Measurements from ENCODE around the gene DNAH6. TPM values are rescaled to one million over a fixed set of nuclear protein-coding genes. Genes with fewer than 3 reads are reported as not detected.
A peak's percentile ranks its signal among the peaks of the same experiment; 100 is the strongest.

Gene DNAH6
- total RNA-seq, 6 experiments from 2014 or later: 0.66 to 2.3 (median 1.3) TPM

GRCh38 chr2:84731185-84731584 is 214.9 kb downstream of the DNAH6 start:
- no peak for ATAC-seq
- H3K4me1 ChIP-seq: peaks cover 0 to 4% (median 0%) of the 10 kb centered on the region in 4 donors
- intact Hi-C loops (cut with DNase I): no loop called here
- H3K27me3 ChIP-seq: no peaks in the 10 kb centered on the region
- H3K4me3 ChIP-seq: no peak overlapping the region
- no peak overlapping the region for H3K27ac ChIP-seq
- DNase-seq: no peak
- no peaks in the 10 kb centered on the region for H3K36me3 ChIP-seq
- WGBS (ENCODE audit: insufficient coverage, low coverage, low lambda C conversion rate, missing lambda C conversion rate): no CpG with 5 or more reads among the region's 3 CpGs
- TF ChIP-seq POLR2A (IDR thresholded peaks at IDR 0.05) (no peak), CTCF (IDR thresholded peaks at IDR 0.05) (no peak)
- H3K9me3 ChIP-seq: no peaks in the 10 kb centered on the region

- peak overlapping the region in 2 of 3 donors; percentile 32 to 41 for H3K4me3 ChIP-seq
- H3K9me3 ChIP-seq: no peaks in the 10 kb centered on the region
- 26% methylated on average over 6 of the region's 6 CpGs for WGBS (ENCODE audit: insufficient coverage, low coverage, low lambda C conversion rate, missing lambda C conversion rate)
- TF ChIP-seq POLR2A (IDR thresholded peaks at IDR 0.05): no peak
- TF ChIP-seq CTCF (IDR thresholded peaks at IDR 0.05): no peak
- H3K27me3 ChIP-seq: no peaks in the 10 kb centered on the region
- ATAC-seq (peak; percentile 68 to 84 (median 81)), DNase-seq (no peak)
- intact Hi-C loops (cut with DNase I): no loop called here
- no peaks in the 10 kb centered on the region for H3K36me3 ChIP-seq
- peaks cover 0 to 4% (median 0%) of the 10 kb centered on the region in 4 donors for H3K4me1 ChIP-seq
- H3K27ac ChIP-seq: peak overlapping the region in 1 of 3 donors; percentile 42
Measured at GRCh38 chr2:84732897-84733778, 216.8 kb downstream of the DNAH6 start.

- H3K36me3 ChIP-seq: no peaks in the 10 kb centered on the region
- H3K9me3 ChIP-seq: no peaks in the 10 kb centered on the region
- H3K4me1 ChIP-seq: peaks cover 0 to 4% (median 0%) of the 10 kb centered on the region in 4 donors
- no peak for DNase-seq
- intact Hi-C loops (cut with DNase I): no loop called here
- no peak for ATAC-seq
- H3K27ac ChIP-seq: no peak overlapping the region
- no peak overlapping the region for H3K4me3 ChIP-seq
- WGBS (ENCODE audit: insufficient coverage, low coverage, low lambda C conversion rate, missing lambda C conversion rate): 67% methylated on average over 1 of the region's 1 CpG
- TF ChIP-seq POLR2A (IDR thresholded peaks at IDR 0.05): no peak
- no peak for TF ChIP-seq CTCF (IDR thresholded peaks at IDR 0.05)
- no peaks in the 10 kb centered on the region for H3K27me3 ChIP-seq
Measured at GRCh38 chr2:84735389-84735788, 219.1 kb downstream of the DNAH6 start.

- H3K36me3 ChIP-seq: no peaks in the 10 kb centered on the region
- intact Hi-C loops (cut with DNase I): no loop called here
- ATAC-seq (peak; percentile 45 to 73 (median 62)), DNase-seq (no peak)
- no CpG with 5 or more reads among the region's 3 CpGs for WGBS (ENCODE audit: insufficient coverage, low coverage, low lambda C conversion rate, missing lambda C conversion rate)
- TF ChIP-seq CTCF (IDR thresholded peaks at IDR 0.05): peak in 1 of 4 donors; percentile 15
- no peak for TF ChIP-seq POLR2A (IDR thresholded peaks at IDR 0.05)
- no peaks in the 10 kb centered on the region for H3K9me3 ChIP-seq
- no peak overlapping the region for H3K4me3 ChIP-seq
- no peaks in the 10 kb centered on the region for H3K4me1 ChIP-seq
- no peak overlapping the region for H3K27ac ChIP-seq
- no peaks in the 10 kb centered on the region for H3K27me3 ChIP-seq
Measured at GRCh38 chr2:84741182-84741822, 225.0 kb downstream of the DNAH6 start.

Data from right lobe of liver (tissue), 6 donors.